SK-N-SH (cell line): ENCODE measurements around the gene CCDC127.
"Not testable (repeated sequence)": the region's sequence is repeated elsewhere in the genome, so short reads cannot be mapped to it uniquely, and the experiment has no call there.

Experiments
- EP300 ChIP-seq, 2 experiments: IDR thresholded peaks; 2 replicates each; pipeline versions ENCODE4 v1.4.0 to v1.6.1; 2012; ENCODE audit warnings: borderline replicate concordance in 1 of 2, low read depth in 1 of 2, low read length in 1 of 2
- JUND ChIP-seq: IDR thresholded peaks from 2 replicates; pipeline ENCODE4 v1.4.0; 2012
- RAD21 ChIP-seq: IDR thresholded peaks from 2 replicates; pipeline ENCODE4 v1.6.1; 2012; ENCODE audit warnings: mild to moderate bottlenecking, low read length
- RXRA ChIP-seq: IDR thresholded peaks from 2 replicates; pipeline ENCODE4 v1.4.0; 2012; ENCODE audit warnings: low read depth, mild to moderate bottlenecking, borderline replicate concordance
- SMC3 ChIP-seq: IDR thresholded peaks from 2 replicates; pipeline ENCODE4 v1.6.1; 2012; ENCODE audit warnings: low read depth, low read length, improper control_type of control experiment
- TEAD4 ChIP-seq: IDR thresholded peaks from 2 replicates; pipeline ENCODE4 v1.4.0; 2012; ENCODE audit warnings: mild to moderate bottlenecking, borderline replicate concordance; ENCODE audit not compliant: insufficient read depth
- YY1 ChIP-seq: IDR thresholded peaks from 2 replicates; pipeline ENCODE4 v1.4.0; 2012; ENCODE audit warnings: low read depth, mild to moderate bottlenecking
- TF ChIP-seq, protein P1 (sequence below): IDR thresholded peaks from 2 replicates; pipeline ENCODE4 v1.4.0; 2012; ENCODE audit warnings: low read depth
- TF ChIP-seq, protein P2 (sequence below): fragments of 200-600 bp; sonication (generic); IDR thresholded peaks from 2 replicates; pipeline ENCODE4 v1.6.1; 2017; ENCODE audit warnings: antibody characterized with exemption, mild to moderate bottlenecking, moderate library complexity
- TF ChIP-seq, protein P3 (sequence below): fragments of 150-350 bp; IDR thresholded peaks from 2 replicates; pipeline ENCODE4 v1.6.1; 2017; ENCODE audit warnings: antibody characterized with exemption, low read length, low read depth, borderline replicate concordance

DNA sequence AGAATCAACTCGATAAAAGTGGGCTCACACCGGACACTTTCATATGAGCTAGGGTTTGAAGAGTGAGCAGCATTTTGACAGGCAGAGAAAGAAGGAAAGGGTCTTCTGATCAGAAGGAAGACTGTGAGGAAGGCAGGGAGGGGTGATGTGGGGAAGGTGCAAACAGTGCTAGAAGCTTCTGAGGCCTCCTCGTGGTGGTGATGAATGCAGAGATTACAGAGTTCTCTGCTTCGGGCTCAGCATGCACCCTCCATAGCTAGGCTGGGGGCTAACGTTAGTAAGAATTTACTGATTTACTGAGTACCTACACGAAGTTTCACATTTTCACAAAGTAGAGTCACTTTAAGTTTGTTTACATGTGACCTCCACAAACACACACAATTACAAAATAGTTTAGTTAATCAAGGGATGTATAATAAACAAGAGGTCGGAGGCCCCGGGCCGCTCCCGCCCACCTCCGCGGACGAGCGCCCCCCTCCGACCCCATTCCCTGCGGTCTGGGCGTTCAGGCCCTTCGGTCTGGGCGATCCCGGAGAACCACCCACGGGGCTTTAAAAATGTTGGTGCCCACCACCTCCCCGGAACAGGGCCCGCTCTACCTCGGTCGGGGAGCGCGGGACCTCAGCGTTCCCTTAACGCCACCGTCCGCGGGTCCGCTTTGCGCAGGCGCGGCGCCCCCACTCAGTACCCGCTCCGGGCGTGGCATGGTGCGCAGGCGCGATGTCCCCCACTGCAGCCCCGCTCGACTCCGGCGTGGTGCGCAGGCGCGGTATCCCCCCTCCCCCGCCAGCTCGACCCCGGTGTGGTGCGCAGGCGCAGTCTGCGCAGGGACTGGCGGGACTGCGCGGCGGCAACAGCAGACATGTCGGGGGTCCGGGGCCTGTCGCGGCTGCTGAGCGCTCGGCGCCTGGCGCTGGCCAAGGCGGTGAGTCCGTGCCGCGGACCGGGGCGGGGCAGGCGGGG lies at the start of gene CCDC127, which contains the start of gene SDHA:
- TF ChIP-seq JUND; RXRA; RAD21; YY1; TEAD4; SMC3; EP300 (IDR thresholded peaks at IDR 0.05; ENCODE audit: borderline replicate concordance in 1 of 2, low read depth in 1 of 2, low read length in 1 of 2): not testable (repeated sequence)
- TF ChIP-seq, protein P1, sequence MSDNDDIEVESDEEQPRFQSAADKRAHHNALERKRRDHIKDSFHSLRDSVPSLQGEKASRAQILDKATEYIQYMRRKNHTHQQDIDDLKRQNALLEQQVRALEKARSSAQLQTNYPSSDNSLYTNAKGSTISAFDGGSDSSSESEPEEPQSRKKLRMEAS = 0 out of 2 replicates have a peak, but pooled peaks have one; percentile 36
- TF ChIP-seq, protein P2, sequence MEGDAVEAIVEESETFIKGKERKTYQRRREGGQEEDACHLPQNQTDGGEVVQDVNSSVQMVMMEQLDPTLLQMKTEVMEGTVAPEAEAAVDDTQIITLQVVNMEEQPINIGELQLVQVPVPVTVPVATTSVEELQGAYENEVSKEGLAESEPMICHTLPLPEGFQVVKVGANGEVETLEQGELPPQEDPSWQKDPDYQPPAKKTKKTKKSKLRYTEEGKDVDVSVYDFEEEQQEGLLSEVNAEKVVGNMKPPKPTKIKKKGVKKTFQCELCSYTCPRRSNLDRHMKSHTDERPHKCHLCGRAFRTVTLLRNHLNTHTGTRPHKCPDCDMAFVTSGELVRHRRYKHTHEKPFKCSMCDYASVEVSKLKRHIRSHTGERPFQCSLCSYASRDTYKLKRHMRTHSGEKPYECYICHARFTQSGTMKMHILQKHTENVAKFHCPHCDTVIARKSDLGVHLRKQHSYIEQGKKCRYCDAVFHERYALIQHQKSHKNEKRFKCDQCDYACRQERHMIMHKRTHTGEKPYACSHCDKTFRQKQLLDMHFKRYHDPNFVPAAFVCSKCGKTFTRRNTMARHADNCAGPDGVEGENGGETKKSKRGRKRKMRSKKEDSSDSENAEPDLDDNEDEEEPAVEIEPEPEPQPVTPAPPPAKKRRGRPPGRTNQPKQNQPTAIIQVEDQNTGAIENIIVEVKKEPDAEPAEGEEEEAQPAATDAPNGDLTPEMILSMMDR = peak; percentile 72
- TF ChIP-seq, protein P3, sequence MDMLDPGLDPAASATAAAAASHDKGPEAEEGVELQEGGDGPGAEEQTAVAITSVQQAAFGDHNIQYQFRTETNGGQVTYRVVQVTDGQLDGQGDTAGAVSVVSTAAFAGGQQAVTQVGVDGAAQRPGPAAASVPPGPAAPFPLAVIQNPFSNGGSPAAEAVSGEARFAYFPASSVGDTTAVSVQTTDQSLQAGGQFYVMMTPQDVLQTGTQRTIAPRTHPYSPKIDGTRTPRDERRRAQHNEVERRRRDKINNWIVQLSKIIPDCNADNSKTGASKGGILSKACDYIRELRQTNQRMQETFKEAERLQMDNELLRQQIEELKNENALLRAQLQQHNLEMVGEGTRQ = not testable (repeated sequence)
